ENCODE measurements around the gene PUM1.

- TF ChIP-seq TCF12 (IDR thresholded peaks at IDR 0.05; ENCODE audit: low read depth, low read length) (no peak), SP1 (IDR thresholded peaks at IDR 0.05; ENCODE audit: low read depth, low read length) (no peak)
Measured at GRCh38 chr1:31038360-31038759, 27.2 kb downstream of the PUM1 start.

Data from GM12878 (cell line).